ENCODE results near the gene BCOR. TPM values are rescaled to one million over a fixed set of nuclear protein-coding genes. Genes with fewer than 3 reads are reported as not detected.

BCOR gene
- total and polyA plus RNA-seq, 2 of the 13 experiments (the other 11 are each of a cell fraction or from before 2014, with no cell fraction given) = 14.3 to 15.2 TPM

DNA sequence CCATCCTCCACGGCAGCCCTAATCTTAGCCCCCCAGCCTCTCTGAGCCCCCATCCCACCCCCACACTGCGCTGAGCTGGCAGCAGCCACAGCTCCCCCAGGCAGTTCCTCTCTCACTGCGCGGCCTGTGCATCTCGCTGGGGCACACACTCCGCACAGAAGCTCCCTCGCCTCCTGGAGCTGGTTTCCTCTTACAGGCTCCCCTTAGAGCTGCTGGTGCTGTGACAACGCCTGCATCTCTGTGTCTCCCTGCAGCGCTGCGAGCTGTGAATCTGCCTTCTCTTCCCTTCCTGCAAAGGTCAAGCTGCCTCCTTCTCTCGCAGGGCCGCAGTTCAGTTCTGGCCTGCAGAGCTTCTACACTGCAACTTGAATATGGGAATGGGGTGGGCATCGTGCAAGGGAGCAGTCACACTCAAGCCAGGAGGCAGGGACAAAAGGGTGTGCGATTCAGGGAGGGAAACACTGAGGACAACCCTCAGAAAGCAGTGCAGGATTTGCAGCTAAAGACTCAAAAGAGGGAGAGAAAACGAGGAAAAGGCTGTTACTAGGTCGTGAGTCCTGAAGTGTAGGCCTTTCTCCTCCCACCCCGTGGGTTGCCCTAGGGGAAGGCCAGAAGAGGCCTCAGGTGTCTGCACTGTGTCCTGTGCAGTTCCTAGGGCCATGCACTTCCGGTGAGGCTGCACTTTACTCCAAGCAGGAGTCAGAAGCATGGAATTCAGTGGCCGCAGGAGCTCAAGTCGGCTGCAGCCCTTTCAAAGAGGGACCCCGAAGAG lies 87.0 kb downstream of the BCOR start (continued):
- TF ChIP-seq, protein P1, sequence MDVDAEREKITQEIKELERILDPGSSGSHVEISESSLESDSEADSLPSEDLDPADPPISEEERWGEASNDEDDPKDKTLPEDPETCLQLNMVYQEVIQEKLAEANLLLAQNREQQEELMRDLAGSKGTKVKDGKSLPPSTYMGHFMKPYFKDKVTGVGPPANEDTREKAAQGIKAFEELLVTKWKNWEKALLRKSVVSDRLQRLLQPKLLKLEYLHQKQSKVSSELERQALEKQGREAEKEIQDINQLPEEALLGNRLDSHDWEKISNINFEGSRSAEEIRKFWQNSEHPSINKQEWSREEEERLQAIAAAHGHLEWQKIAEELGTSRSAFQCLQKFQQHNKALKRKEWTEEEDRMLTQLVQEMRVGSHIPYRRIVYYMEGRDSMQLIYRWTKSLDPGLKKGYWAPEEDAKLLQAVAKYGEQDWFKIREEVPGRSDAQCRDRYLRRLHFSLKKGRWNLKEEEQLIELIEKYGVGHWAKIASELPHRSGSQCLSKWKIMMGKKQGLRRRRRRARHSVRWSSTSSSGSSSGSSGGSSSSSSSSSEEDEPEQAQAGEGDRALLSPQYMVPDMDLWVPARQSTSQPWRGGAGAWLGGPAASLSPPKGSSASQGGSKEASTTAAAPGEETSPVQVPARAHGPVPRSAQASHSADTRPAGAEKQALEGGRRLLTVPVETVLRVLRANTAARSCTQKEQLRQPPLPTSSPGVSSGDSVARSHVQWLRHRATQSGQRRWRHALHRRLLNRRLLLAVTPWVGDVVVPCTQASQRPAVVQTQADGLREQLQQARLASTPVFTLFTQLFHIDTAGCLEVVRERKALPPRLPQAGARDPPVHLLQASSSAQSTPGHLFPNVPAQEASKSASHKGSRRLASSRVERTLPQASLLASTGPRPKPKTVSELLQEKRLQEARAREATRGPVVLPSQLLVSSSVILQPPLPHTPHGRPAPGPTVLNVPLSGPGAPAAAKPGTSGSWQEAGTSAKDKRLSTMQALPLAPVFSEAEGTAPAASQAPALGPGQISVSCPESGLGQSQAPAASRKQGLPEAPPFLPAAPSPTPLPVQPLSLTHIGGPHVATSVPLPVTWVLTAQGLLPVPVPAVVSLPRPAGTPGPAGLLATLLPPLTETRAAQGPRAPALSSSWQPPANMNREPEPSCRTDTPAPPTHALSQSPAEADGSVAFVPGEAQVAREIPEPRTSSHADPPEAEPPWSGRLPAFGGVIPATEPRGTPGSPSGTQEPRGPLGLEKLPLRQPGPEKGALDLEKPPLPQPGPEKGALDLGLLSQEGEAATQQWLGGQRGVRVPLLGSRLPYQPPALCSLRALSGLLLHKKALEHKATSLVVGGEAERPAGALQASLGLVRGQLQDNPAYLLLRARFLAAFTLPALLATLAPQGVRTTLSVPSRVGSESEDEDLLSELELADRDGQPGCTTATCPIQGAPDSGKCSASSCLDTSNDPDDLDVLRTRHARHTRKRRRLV (CRISPR knock-in tag; IDR thresholded peaks at IDR 0.05) = no peak
- no peak for TF ChIP-seq ATAD3A (CRISPR knock-in tag; IDR thresholded peaks at IDR 0.05)
- TF ChIP-seq ZNF652 (CRISPR knock-in tag; IDR thresholded peaks at IDR 0.05; ENCODE audit: borderline replicate concordance, low read depth) = no peak
- TF ChIP-seq TRIM24 (CRISPR knock-in tag; IDR thresholded peaks at IDR 0.05) = no peak
- TF ChIP-seq HMG20A (CRISPR knock-in tag; IDR thresholded peaks at IDR 0.05; ENCODE audit: borderline replicate concordance) = no peak
- peak; percentile 82 for TF ChIP-seq ZFX (CRISPR knock-in tag; IDR thresholded peaks at IDR 0.05; ENCODE audit: low read depth)
- TF ChIP-seq SALL1 (CRISPR knock-in tag; IDR thresholded peaks at IDR 0.05) = 0 out of 2 replicates have a peak, but pooled peaks have one; percentile 34
- TF ChIP-seq ZNF619 (CRISPR knock-in tag; IDR thresholded peaks at IDR 0.05) = no peak
- TF ChIP-seq NONO (IDR thresholded peaks at IDR 0.05) = no peak
- no peak for TF ChIP-seq NONO (CRISPR knock-in tag; conservative IDR thresholded peaks at IDR 0.05)
- peak; percentile 56; the same call in 1 of the 2 replicates for TF ChIP-seq TAF1 (CRISPR knock-in tag; IDR thresholded peaks at IDR 0.05)
- peak; percentile 37; the same call in 1 of the 2 replicates for TF ChIP-seq HOXA3 (CRISPR knock-in tag; IDR thresholded peaks at IDR 0.05)
- TF ChIP-seq, protein P2, sequence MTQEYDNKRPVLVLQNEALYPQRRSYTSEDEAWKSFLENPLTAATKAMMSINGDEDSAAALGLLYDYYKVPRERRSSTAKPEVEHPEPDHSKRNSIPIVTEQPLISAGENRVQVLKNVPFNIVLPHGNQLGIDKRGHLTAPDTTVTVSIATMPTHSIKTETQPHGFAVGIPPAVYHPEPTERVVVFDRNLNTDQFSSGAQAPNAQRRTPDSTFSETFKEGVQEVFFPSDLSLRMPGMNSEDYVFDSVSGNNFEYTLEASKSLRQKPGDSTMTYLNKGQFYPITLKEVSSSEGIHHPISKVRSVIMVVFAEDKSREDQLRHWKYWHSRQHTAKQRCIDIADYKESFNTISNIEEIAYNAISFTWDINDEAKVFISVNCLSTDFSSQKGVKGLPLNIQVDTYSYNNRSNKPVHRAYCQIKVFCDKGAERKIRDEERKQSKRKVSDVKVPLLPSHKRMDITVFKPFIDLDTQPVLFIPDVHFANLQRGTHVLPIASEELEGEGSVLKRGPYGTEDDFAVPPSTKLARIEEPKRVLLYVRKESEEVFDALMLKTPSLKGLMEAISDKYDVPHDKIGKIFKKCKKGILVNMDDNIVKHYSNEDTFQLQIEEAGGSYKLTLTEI (CRISPR knock-in tag; conservative IDR thresholded peaks at IDR 0.05) = no peak
- 0 out of 2 replicates have a peak, but pooled peaks have one; percentile 22 for TF ChIP-seq ZNF331 (CRISPR knock-in tag; IDR thresholded peaks at IDR 0.05)
- no peak for TF ChIP-seq TERF1 (CRISPR knock-in tag; IDR thresholded peaks at IDR 0.05)
- TF ChIP-seq, protein P3, sequence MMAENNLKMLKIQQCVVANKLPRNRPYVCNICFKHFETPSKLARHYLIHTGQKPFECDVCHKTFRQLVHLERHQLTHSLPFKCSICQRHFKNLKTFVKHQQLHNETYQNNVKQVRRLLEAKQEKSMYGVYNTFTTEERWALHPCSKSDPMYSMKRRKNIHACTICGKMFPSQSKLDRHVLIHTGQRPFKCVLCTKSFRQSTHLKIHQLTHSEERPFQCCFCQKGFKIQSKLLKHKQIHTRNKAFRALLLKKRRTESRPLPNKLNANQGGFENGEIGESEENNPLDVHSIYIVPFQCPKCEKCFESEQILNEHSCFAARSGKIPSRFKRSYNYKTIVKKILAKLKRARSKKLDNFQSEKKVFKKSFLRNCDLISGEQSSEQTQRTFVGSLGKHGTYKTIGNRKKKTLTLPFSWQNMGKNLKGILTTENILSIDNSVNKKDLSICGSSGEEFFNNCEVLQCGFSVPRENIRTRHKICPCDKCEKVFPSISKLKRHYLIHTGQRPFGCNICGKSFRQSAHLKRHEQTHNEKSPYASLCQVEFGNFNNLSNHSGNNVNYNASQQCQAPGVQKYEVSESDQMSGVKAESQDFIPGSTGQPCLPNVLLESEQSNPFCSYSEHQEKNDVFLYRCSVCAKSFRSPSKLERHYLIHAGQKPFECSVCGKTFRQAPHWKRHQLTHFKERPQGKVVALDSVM (CRISPR knock-in tag; IDR thresholded peaks at IDR 0.05) = no peak
- TF ChIP-seq TSC22D2 (CRISPR knock-in tag; IDR thresholded peaks at IDR 0.05; ENCODE audit: borderline replicate concordance) = no peak
- peak; percentile 82 for TF ChIP-seq ZFY (CRISPR knock-in tag; IDR thresholded peaks at IDR 0.05)
- no peak for TF ChIP-seq SRSF9 (IDR thresholded peaks at IDR 0.05; ENCODE audit: borderline replicate concordance, insufficient read depth, low read depth, low read length, poor library complexity, severe bottlenecking)
- TF ChIP-seq ZZZ3 (CRISPR knock-in tag; IDR thresholded peaks at IDR 0.05; ENCODE audit: borderline replicate concordance) = 0 out of 2 replicates have a peak, but pooled peaks have one; percentile 46
